ENCODE data around the gene ITLN2.

The ITLN2 gene

DNA sequence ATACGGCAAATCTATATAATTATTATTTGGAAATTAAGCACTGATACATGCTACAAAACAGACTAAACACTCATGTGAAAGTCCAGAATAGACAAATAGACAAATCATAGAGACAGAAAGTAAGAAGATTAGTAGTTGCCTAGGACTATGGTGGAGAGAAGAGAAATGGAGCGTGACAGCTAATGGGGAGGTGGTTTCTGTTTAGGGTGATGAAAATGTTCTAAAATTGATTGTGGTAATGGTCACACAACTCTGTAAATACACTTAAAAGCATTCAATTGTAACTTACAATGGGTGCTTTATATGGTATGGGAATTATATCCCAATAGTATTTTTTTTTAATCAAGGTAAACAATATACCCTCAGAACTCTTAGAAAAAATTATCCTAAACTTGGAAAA, 20.4 kb upstream of the ITLN2 start:
- ChIA-PET CTCF (interaction anchor here (0.7 to 1.7 kb wide), 2 partner anchors 22 to 1882 kb away, joined by 3 to 9 read pairs; no protein-coding TSS in a partner anchor), POLR2A (no interaction called here)
- Histone ChIP-seq H3K9me3 (ENCODE audit: control insufficient read depth, insufficient read depth, low read depth, low read length) (no peaks in the 10 kb centered on the region), H3K36me3 (ENCODE audit: control insufficient read depth in 2 of 2, insufficient read depth in 1 of 2, low read length in 2 of 2) (no peaks in the 10 kb centered on the region), H3K4me1 (ENCODE audit: control insufficient read depth, insufficient read depth, low read length) (peaks cover 7% of the 10 kb centered on the region; the same call in 1 of the 2 replicates), H3K27ac (ENCODE audit: extremely low read depth, low read depth, low read length) (no peak overlapping the region), H3K4me3 (ENCODE audit: low read depth, low read length) (no peak overlapping the region)
- TF ChIP-seq ZNF768 (tag by site-specific recombination; IDR thresholded peaks at IDR 0.05) (no peak), SP3 (tag by site-specific recombination; IDR thresholded peaks at IDR 0.05) (no peak), ZNF175 (tag by site-specific recombination; IDR thresholded peaks at IDR 0.05) (no peak), ZNF350 (tag by site-specific recombination; IDR thresholded peaks at IDR 0.05) (no peak), ZNF530 (tag by site-specific recombination; IDR thresholded peaks at IDR 0.05; ENCODE audit: low read depth) (no peak), ZNF585B (tag by site-specific recombination; IDR thresholded peaks at IDR 0.05) (no peak), ZBTB7A (tag by site-specific recombination; IDR thresholded peaks at IDR 0.05; ENCODE audit: low read depth) (no peak), ZFP37 (tag by site-specific recombination; IDR thresholded peaks at IDR 0.05) (no peak), TCF7L2 (IDR thresholded peaks at IDR 0.05; ENCODE audit: borderline replicate concordance, low read depth, low read length) (no peak), ZNF335 (tag by site-specific recombination; conservative IDR thresholded peaks at IDR 0.05) (no peak), ZSCAN16 (tag by site-specific recombination; IDR thresholded peaks at IDR 0.05) (no peak), EGR2 (tag by site-specific recombination; IDR thresholded peaks at IDR 0.05; ENCODE audit: low read depth) (no peak), ZNF629 (tag by site-specific recombination; IDR thresholded peaks at IDR 0.05) (no peak), SALL2 (tag by site-specific recombination; IDR thresholded peaks at IDR 0.05; ENCODE audit: borderline replicate concordance) (no peak)
- TF ChIP-seq, protein P1, sequence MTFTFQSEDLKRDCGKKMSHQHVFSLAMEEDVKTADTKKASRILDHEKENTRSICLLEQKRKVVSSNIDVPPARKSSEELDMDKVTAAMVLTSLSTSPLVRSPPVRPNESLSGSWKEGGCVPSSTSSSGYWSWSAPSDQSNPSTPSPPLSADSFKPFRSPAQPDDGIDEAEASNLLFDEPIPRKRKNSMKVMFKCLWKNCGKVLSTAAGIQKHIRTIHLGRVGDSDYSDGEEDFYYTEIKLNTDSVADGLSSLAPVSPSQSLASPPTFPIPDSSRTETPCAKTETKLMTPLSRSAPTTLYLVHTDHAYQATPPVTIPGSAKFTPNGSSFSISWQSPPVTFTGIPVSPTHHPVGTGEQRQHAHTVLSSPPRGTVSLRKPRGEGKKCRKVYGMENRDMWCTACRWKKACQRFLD (tag by site-specific recombination; IDR thresholded peaks at IDR 0.05) = no peak
- TF ChIP-seq, protein P2, sequence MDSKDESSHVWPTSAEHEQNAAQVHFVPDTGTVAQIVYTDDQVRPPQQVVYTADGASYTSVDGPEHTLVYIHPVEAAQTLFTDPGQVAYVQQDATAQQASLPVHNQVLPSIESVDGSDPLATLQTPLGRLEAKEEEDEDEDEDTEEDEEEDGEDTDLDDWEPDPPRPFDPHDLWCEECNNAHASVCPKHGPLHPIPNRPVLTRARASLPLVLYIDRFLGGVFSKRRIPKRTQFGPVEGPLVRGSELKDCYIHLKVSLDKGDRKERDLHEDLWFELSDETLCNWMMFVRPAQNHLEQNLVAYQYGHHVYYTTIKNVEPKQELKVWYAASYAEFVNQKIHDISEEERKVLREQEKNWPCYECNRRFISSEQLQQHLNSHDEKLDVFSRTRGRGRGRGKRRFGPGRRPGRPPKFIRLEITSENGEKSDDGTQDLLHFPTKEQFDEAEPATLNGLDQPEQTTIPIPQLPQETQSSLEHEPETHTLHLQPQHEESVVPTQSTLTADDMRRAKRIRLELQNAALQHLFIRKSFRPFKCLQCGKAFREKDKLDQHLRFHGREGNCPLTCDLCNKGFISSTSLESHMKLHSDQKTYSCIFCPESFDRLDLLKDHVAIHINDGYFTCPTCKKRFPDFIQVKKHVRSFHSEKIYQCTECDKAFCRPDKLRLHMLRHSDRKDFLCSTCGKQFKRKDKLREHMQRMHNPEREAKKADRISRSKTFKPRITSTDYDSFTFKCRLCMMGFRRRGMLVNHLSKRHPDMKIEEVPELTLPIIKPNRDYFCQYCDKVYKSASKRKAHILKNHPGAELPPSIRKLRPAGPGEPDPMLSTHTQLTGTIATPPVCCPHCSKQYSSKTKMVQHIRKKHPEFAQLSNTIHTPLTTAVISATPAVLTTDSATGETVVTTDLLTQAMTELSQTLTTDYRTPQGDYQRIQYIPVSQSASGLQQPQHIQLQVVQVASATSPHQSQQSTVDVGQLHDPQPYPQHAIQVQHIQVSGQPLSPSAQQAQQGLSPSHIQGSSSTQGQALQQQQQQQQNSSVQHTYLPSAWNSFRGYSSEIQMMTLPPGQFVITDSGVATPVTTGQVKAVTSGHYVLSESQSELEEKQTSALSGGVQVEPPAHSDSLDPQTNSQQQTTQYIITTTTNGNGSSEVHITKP (tag by site-specific recombination; IDR thresholded peaks at IDR 0.05) = no peak
- TF ChIP-seq, protein P3, sequence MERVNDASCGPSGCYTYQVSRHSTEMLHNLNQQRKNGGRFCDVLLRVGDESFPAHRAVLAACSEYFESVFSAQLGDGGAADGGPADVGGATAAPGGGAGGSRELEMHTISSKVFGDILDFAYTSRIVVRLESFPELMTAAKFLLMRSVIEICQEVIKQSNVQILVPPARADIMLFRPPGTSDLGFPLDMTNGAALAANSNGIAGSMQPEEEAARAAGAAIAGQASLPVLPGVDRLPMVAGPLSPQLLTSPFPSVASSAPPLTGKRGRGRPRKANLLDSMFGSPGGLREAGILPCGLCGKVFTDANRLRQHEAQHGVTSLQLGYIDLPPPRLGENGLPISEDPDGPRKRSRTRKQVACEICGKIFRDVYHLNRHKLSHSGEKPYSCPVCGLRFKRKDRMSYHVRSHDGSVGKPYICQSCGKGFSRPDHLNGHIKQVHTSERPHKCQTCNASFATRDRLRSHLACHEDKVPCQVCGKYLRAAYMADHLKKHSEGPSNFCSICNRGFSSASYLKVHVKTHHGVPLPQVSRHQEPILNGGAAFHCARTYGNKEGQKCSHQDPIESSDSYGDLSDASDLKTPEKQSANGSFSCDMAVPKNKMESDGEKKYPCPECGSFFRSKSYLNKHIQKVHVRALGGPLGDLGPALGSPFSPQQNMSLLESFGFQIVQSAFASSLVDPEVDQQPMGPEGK (tag by site-specific recombination; IDR thresholded peaks at IDR 0.05) = no peak
- TF ChIP-seq, protein P4, sequence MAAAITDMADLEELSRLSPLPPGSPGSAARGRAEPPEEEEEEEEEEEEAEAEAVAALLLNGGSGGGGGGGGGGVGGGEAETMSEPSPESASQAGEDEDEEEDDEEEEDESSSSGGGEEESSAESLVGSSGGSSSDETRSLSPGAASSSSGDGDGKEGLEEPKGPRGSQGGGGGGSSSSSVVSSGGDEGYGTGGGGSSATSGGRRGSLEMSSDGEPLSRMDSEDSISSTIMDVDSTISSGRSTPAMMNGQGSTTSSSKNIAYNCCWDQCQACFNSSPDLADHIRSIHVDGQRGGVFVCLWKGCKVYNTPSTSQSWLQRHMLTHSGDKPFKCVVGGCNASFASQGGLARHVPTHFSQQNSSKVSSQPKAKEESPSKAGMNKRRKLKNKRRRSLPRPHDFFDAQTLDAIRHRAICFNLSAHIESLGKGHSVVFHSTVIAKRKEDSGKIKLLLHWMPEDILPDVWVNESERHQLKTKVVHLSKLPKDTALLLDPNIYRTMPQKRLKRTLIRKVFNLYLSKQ (tag by site-specific recombination; IDR thresholded peaks at IDR 0.05; ENCODE audit: borderline replicate concordance) = no peak
